Neuron (in vitro differentiated cells): Measurements from ENCODE around the gene C16orf95.
A peak's percentile ranks its signal among the peaks of the same experiment; 100 is the strongest.
"Not testable (repeated sequence)": the region's sequence is repeated elsewhere in the genome, so short reads cannot be mapped to it uniquely, and the experiment has no call there.

ENCODE experiments used
- H2AFZ ChIP-seq: one replicate; pipeline ENCODE4 v1.6.1; 2013; ENCODE audit warnings: low read depth, mild to moderate bottlenecking, inconsistent platforms, low read length, moderate library complexity
- H3K27me3 ChIP-seq: one replicate; pipeline ENCODE4 v1.6.1; 2013; ENCODE audit warnings: low read length; ENCODE audit not compliant: insufficient read depth
- H3K36me3 ChIP-seq: one replicate; pipeline ENCODE4 v1.6.1; 2013; ENCODE audit warnings: low read length; ENCODE audit not compliant: insufficient read depth
- H3K4me1 ChIP-seq: one replicate; pipeline ENCODE4 v1.6.1; 2013; ENCODE audit warnings: low read length; ENCODE audit not compliant: insufficient read depth
- H3K4me3 ChIP-seq: 2 replicates; pipeline ENCODE4 v1.5.1; 2013; ENCODE audit warnings: mild to moderate bottlenecking, low read length, moderate library complexity
- H3K9me3 ChIP-seq: one replicate; pipeline ENCODE4 v1.6.1; 2013; ENCODE audit warnings: low read length

Gene C16orf95

GRCh38 chr16:87316923-87317749 lies at the start of gene C16orf95:
C16orf95 (minus strand) TSS chr16:87317392; CDS start chr16:87317242, 150 bp downstream.
- peak within 1 kb of the TSS; percentile 92 for H3K4me3 ChIP-seq

GRCh38 chr16:87366930-87367329 lies 49.7 kb upstream of the C16orf95 start:
- H3K4me1 ChIP-seq, result peaks cover 11% of the 10 kb centered on the region
- no peak overlapping the region for H2AFZ ChIP-seq
- peaks cover 7% of the 10 kb centered on the region for H3K36me3 ChIP-seq
- H3K27me3 ChIP-seq, result no peaks in the 10 kb centered on the region
- H3K9me3 ChIP-seq, result no peaks in the 10 kb centered on the region
- H3K4me3 ChIP-seq, result no peak overlapping the region

More at GRCh38 chr16:87316923-87317749, at the start of gene C16orf95:
- Histone ChIP-seq H3K9me3 (no peaks in the 10 kb centered on the region), H3K4me1 (peaks cover 8% of the 10 kb centered on the region), H3K27me3 (no peaks in the 10 kb centered on the region), H2AFZ (peak within 1 kb of the TSS; percentile 81), H3K36me3 (peaks cover 6% of the 10 kb centered on the region)

GRCh38 chr16:87366288-87366687 lies 49.1 kb upstream of the C16orf95 start:
- Histone ChIP-seq H3K9me3 (peaks cover 4% of the 10 kb centered on the region), H3K36me3 (peaks cover 10% of the 10 kb centered on the region), H3K4me1 (peaks cover 7% of the 10 kb centered on the region), H3K4me3 (no peak overlapping the region), H2AFZ (no peak overlapping the region), H3K27me3 (no peaks in the 10 kb centered on the region)

- H3K27me3 ChIP-seq, result no peaks in the 10 kb centered on the region
- no peak overlapping the region for H3K4me3 ChIP-seq
- H3K36me3 ChIP-seq, result peaks cover 14% of the 10 kb centered on the region
- no peak overlapping the region for H2AFZ ChIP-seq
- H3K4me1 ChIP-seq, result peaks cover 5% of the 10 kb centered on the region
- peaks cover 8% of the 10 kb centered on the region for H3K9me3 ChIP-seq
These were observed 48.0 kb upstream of the C16orf95 start for GRCh38 chr16:87365021-87365713.

GRCh38 chr16:87363771-87364455 lies 46.7 kb upstream of the C16orf95 start:
- H3K4me3 ChIP-seq, result no peak overlapping the region
- peaks cover 26% of the 10 kb centered on the region for H3K36me3 ChIP-seq
- H3K27me3 ChIP-seq, result no peaks in the 10 kb centered on the region
- H2AFZ ChIP-seq, result no peak overlapping the region
- peaks cover 5% of the 10 kb centered on the region for H3K4me1 ChIP-seq
- peaks cover 8% of the 10 kb centered on the region for H3K9me3 ChIP-seq

GRCh38 chr16:87362828-87363559 lies 45.8 kb upstream of the C16orf95 start:
- not testable (repeated sequence) for H3K4me3 ChIP-seq, H3K4me1 ChIP-seq, H2AFZ ChIP-seq, H3K27me3 ChIP-seq, H3K9me3 ChIP-seq
- H3K36me3 ChIP-seq, result peaks cover 35% of the 10 kb centered on the region

GRCh38 chr16:87361916-87362619 lies 44.9 kb upstream of the C16orf95 start:
- H3K4me1 ChIP-seq, result peaks cover 3% of the 10 kb centered on the region
- no peak overlapping the region for H3K4me3 ChIP-seq
- peaks cover 36% of the 10 kb centered on the region for H3K36me3 ChIP-seq
- peaks cover 8% of the 10 kb centered on the region for H3K9me3 ChIP-seq
- H3K27me3 ChIP-seq, result no peaks in the 10 kb centered on the region
- no peak overlapping the region for H2AFZ ChIP-seq

GRCh38 chr16:87360862-87361610 lies 43.8 kb upstream of the C16orf95 start:
- H3K36me3 ChIP-seq, result peaks cover 36% of the 10 kb centered on the region

GRCh38 chr16:87359121-87359520 lies 41.9 kb upstream of the C16orf95 start:
- Histone ChIP-seq H3K27me3 (no peaks in the 10 kb centered on the region), H3K4me3 (no peak overlapping the region), H3K4me1 (peaks cover 14% of the 10 kb centered on the region), H3K9me3 (peaks cover 8% of the 10 kb centered on the region), H2AFZ (no peak overlapping the region), H3K36me3 (peaks cover 36% of the 10 kb centered on the region)

More at GRCh38 chr16:87360862-87361610, 43.8 kb upstream of the C16orf95 start:
- peaks cover 8% of the 10 kb centered on the region for H3K9me3 ChIP-seq
- H3K27me3 ChIP-seq, result no peaks in the 10 kb centered on the region
- peaks cover 9% of the 10 kb centered on the region for H3K4me1 ChIP-seq
- no peak overlapping the region for H2AFZ ChIP-seq
- no peak overlapping the region for H3K4me3 ChIP-seq

GRCh38 chr16:87358696-87359095 lies 41.5 kb upstream of the C16orf95 start:
- peaks cover 11% of the 10 kb centered on the region for H3K4me1 ChIP-seq
- no peaks in the 10 kb centered on the region for H3K27me3 ChIP-seq
- H2AFZ ChIP-seq, result no peak overlapping the region
- H3K4me3 ChIP-seq, result no peak overlapping the region
- H3K9me3 ChIP-seq, result peaks cover 8% of the 10 kb centered on the region
- H3K36me3 ChIP-seq, result peaks cover 36% of the 10 kb centered on the region

GRCh38 chr16:87358250-87358649 lies 41.1 kb upstream of the C16orf95 start:
- H2AFZ ChIP-seq, result no peak overlapping the region
- no peaks in the 10 kb centered on the region for H3K27me3 ChIP-seq
- peaks cover 8% of the 10 kb centered on the region for H3K9me3 ChIP-seq
- H3K36me3 ChIP-seq, result peaks cover 38% of the 10 kb centered on the region
- no peak overlapping the region for H3K4me3 ChIP-seq
- H3K4me1 ChIP-seq, result peaks cover 11% of the 10 kb centered on the region
